ENCODE results near the gene MPV17L. TPM values are rescaled to one million over a fixed set of nuclear protein-coding genes. Genes with fewer than 3 reads are reported as not detected.
"Not testable (repeated sequence)": the region's sequence is repeated elsewhere in the genome, so short reads cannot be mapped to it uniquely, and the experiment has no call there.

The MPV17L gene
- total RNA-seq, 1 donor from 2014 or later = 5.9 TPM

GRCh38 chr16:15404792-15405191 is 9.2 kb downstream of the MPV17L start:
- Mint-ChIP-seq H3K4me3 (no peak overlapping the region), H3K36me3 (ENCODE audit: low read depth) (peaks cover 4% of the 10 kb centered on the region), H3K27me3 (ENCODE audit: low read depth) (no peaks in the 10 kb centered on the region), H3K9me3 (no peaks in the 10 kb centered on the region), H3K27ac (ENCODE audit: unreplicated experiment) (peak overlapping the region; percentile 88), H3K4me1 (no peaks in the 10 kb centered on the region)
- DNase-seq (ENCODE audit: low read depth, low spot score) = no peak
- TF ChIP-seq CTCF (conservative IDR thresholded peaks at IDR 0.05) = no peak

- DNase-seq (ENCODE audit: low read depth, low spot score); H3K4me3 Mint-ChIP-seq; H3K4me1 Mint-ChIP-seq; H3K27ac Mint-ChIP-seq (ENCODE audit: unreplicated experiment); H3K9me3 Mint-ChIP-seq; H3K36me3 Mint-ChIP-seq (ENCODE audit: low read depth); H3K27me3 Mint-ChIP-seq (ENCODE audit: low read depth): not testable (repeated sequence)
Observed at GRCh38 chr16:15407756-15408155, 12.2 kb downstream of the MPV17L start.

GRCh38 chr16:15409476-15409875 is 13.9 kb downstream of the MPV17L start:
- not testable (repeated sequence) for H3K9me3 Mint-ChIP-seq; H3K4me3 Mint-ChIP-seq; H3K27me3 Mint-ChIP-seq (ENCODE audit: low read depth); H3K27ac Mint-ChIP-seq (ENCODE audit: unreplicated experiment); H3K4me1 Mint-ChIP-seq; DNase-seq (ENCODE audit: low read depth, low spot score); H3K36me3 Mint-ChIP-seq (ENCODE audit: low read depth)

GRCh38 chr16:15415511-15415985 is 20.0 kb downstream of the MPV17L start:
- Mint-ChIP-seq H3K27me3 (ENCODE audit: low read depth) (no peaks in the 10 kb centered on the region), H3K4me1 (no peaks in the 10 kb centered on the region), H3K27ac (ENCODE audit: unreplicated experiment) (no peak overlapping the region), H3K9me3 (no peaks in the 10 kb centered on the region), H3K36me3 (ENCODE audit: low read depth) (no peaks in the 10 kb centered on the region), H3K4me3 (no peak overlapping the region)
- no peak for DNase-seq (ENCODE audit: low read depth, low spot score)
- no peak for TF ChIP-seq CTCF (conservative IDR thresholded peaks at IDR 0.05)

GRCh38 chr16:15417197-15417596 is 21.6 kb downstream of the MPV17L start:
- H3K4me1 Mint-ChIP-seq = no peaks in the 10 kb centered on the region
- H3K27me3 Mint-ChIP-seq (ENCODE audit: low read depth) = no peaks in the 10 kb centered on the region
- H3K4me3 Mint-ChIP-seq = no peak overlapping the region
- DNase-seq (ENCODE audit: low read depth, low spot score) = no peak
- TF ChIP-seq CTCF (conservative IDR thresholded peaks at IDR 0.05) = no peak
- no peaks in the 10 kb centered on the region for H3K36me3 Mint-ChIP-seq (ENCODE audit: low read depth)
- no peak overlapping the region for H3K27ac Mint-ChIP-seq (ENCODE audit: unreplicated experiment)
- H3K9me3 Mint-ChIP-seq = no peaks in the 10 kb centered on the region

GRCh38 chr16:15418206-15418605 is 22.7 kb downstream of the MPV17L start:
- Mint-ChIP-seq H3K27ac (ENCODE audit: unreplicated experiment) (no peak overlapping the region), H3K4me3 (no peak overlapping the region), H3K4me1 (no peaks in the 10 kb centered on the region), H3K36me3 (ENCODE audit: low read depth) (no peaks in the 10 kb centered on the region), H3K27me3 (ENCODE audit: low read depth) (no peaks in the 10 kb centered on the region), H3K9me3 (no peaks in the 10 kb centered on the region)
- no peak for DNase-seq (ENCODE audit: low read depth, low spot score)
- no peak for TF ChIP-seq CTCF (conservative IDR thresholded peaks at IDR 0.05)

- not testable (repeated sequence) for H3K27me3 Mint-ChIP-seq (ENCODE audit: low read depth); H3K9me3 Mint-ChIP-seq; H3K27ac Mint-ChIP-seq (ENCODE audit: unreplicated experiment); H3K4me3 Mint-ChIP-seq; DNase-seq (ENCODE audit: low read depth, low spot score); H3K36me3 Mint-ChIP-seq (ENCODE audit: low read depth); H3K4me1 Mint-ChIP-seq
Observed at GRCh38 chr16:15421696-15422095, 26.1 kb downstream of the MPV17L start.

All from neural crest cell (in vitro differentiated cells).